Measurements from ENCODE around the gene BMP7.
A peak's percentile ranks its signal among the peaks of the same experiment; 100 is the strongest.

BMP7 gene

GRCh38 chr20:57261457-57262251 lies 4.8 kb downstream of the BMP7 start:
- Histone ChIP-seq H3K36me3 (replicated peaks in 1 of 2; ENCODE audit: control insufficient read depth in 2 of 2, insufficient read depth in 2 of 2, low read length in 2 of 2) (peaks cover 0 to 6% of the 10 kb centered on the region in 2 donors), H4K91ac (ENCODE audit: low read depth, low read length, poor library complexity) (no peak overlapping the region), H3K14ac (ENCODE audit: low read length) (no peak overlapping the region), H3K4me2 (ENCODE audit: insufficient read depth, low read length, poor library complexity, severe bottlenecking) (no peak overlapping the region), H3K23ac (ENCODE audit: low read depth, low read length, poor library complexity) (no peak overlapping the region), H3K9me3 (replicated peaks in 1 of 2; ENCODE audit: control insufficient read depth in 2 of 2, insufficient read depth in 1 of 2, low read depth in 1 of 2, low read length in 2 of 2) (peaks cover 0 to 2% of the 10 kb centered on the region in 2 donors), H3K18ac (ENCODE audit: low read length) (no peak overlapping the region), H3K27me3 (ENCODE audit: control insufficient read depth in 3 of 3, insufficient read depth in 3 of 3, low read depth in 1 of 3, low read length in 3 of 3) (peaks cover 0 to 10% (median 0%) of the 10 kb centered on the region in 3 experiments), H3K9ac (ENCODE audit: low read depth, low read length, poor library complexity) (no peak overlapping the region), H2AK5ac (ENCODE audit: low read depth, low read length) (no peak overlapping the region), H4K8ac (ENCODE audit: low read depth, low read length) (no peak overlapping the region), H2BK12ac (ENCODE audit: low read length) (no peak overlapping the region), H3K4me3 (ENCODE audit: low read length in 2 of 2) (no peak overlapping the region), H2BK5ac (ENCODE audit: low read length) (no peak overlapping the region), H3K4ac (ENCODE audit: low read length) (no peak overlapping the region), H2BK120ac (ENCODE audit: low read depth, low read length) (no peak overlapping the region), H2BK15ac (ENCODE audit: low read length) (no peak overlapping the region), H2AFZ (ENCODE audit: low read length) (no peak overlapping the region), H3K79me1 (ENCODE audit: low read depth, low read length) (no peaks in the 10 kb centered on the region), H3K27ac (replicated peaks; ENCODE audit: low read length) (no peak overlapping the region), H3K4me1 (ENCODE audit: control insufficient read depth in 2 of 2, insufficient read depth in 1 of 2, low read depth in 1 of 2, low read length in 2 of 2) (peaks cover 47 to 69% of the 10 kb centered on the region in 2 donors)
- DNase-seq (ENCODE audit: low spot score), result no peak
- 100% methylated on average over 1 of the region's 13 CpGs; no CpG with 5 or more reads in 1 of the 2 donors for WGBS, 2 donors (ENCODE audit: extremely low coverage in 2 of 2, insufficient read length in 2 of 2, insufficient replicate concordance in 1 of 2)

GRCh38 chr20:57260934-57261333 lies 5.5 kb downstream of the BMP7 start:
- peaks cover 0 to 6% of the 10 kb centered on the region in 2 donors for H3K36me3 ChIP-seq (replicated peaks in 1 of 2; ENCODE audit: control insufficient read depth in 2 of 2, insufficient read depth in 2 of 2, low read length in 2 of 2)
- H3K4me1 ChIP-seq (ENCODE audit: control insufficient read depth in 2 of 2, insufficient read depth in 1 of 2, low read depth in 1 of 2, low read length in 2 of 2), result peaks cover 49 to 73% of the 10 kb centered on the region in 2 donors
- WGBS, 2 donors (ENCODE audit: extremely low coverage in 2 of 2, insufficient read length in 2 of 2, insufficient replicate concordance in 1 of 2), result no CpG with 5 or more reads among the region's 14 CpGs
- H2BK120ac ChIP-seq (ENCODE audit: low read depth, low read length), result no peak overlapping the region
- no peak overlapping the region for H2BK5ac ChIP-seq (ENCODE audit: low read length)
- no peaks in the 10 kb centered on the region for H3K79me1 ChIP-seq (ENCODE audit: low read depth, low read length)
- H4K91ac ChIP-seq (ENCODE audit: low read depth, low read length, poor library complexity), result no peak overlapping the region
- H3K9ac ChIP-seq (ENCODE audit: low read depth, low read length, poor library complexity), result no peak overlapping the region
- no peak overlapping the region for H2BK12ac ChIP-seq (ENCODE audit: low read length)
- H3K27ac ChIP-seq (replicated peaks; ENCODE audit: low read length), result no peak overlapping the region
- no peak overlapping the region for H3K4me3 ChIP-seq (ENCODE audit: low read length in 2 of 2)
- no peak overlapping the region for H3K23ac ChIP-seq (ENCODE audit: low read depth, low read length, poor library complexity)
- no peak overlapping the region for H2BK15ac ChIP-seq (ENCODE audit: low read length)
- H3K4ac ChIP-seq (ENCODE audit: low read length), result no peak overlapping the region
- peaks cover 0 to 10% (median 0%) of the 10 kb centered on the region in 3 experiments for H3K27me3 ChIP-seq (ENCODE audit: control insufficient read depth in 3 of 3, insufficient read depth in 3 of 3, low read depth in 1 of 3, low read length in 3 of 3)
- no peak overlapping the region for H3K14ac ChIP-seq (ENCODE audit: low read length)
- no peak overlapping the region for H4K8ac ChIP-seq (ENCODE audit: low read depth, low read length)
- no peak overlapping the region for H2AK5ac ChIP-seq (ENCODE audit: low read depth, low read length)
- H2AFZ ChIP-seq (ENCODE audit: low read length), result no peak overlapping the region
- DNase-seq (ENCODE audit: low spot score), result no peak
- no peak overlapping the region for H3K18ac ChIP-seq (ENCODE audit: low read length)
- H3K4me2 ChIP-seq (ENCODE audit: insufficient read depth, low read length, poor library complexity, severe bottlenecking), result peak overlapping the region; percentile 41
- peaks cover 0 to 2% of the 10 kb centered on the region in 2 donors for H3K9me3 ChIP-seq (replicated peaks in 1 of 2; ENCODE audit: control insufficient read depth in 2 of 2, insufficient read depth in 1 of 2, low read depth in 1 of 2, low read length in 2 of 2)

GRCh38 chr20:57259938-57260921 lies 6.2 kb downstream of the BMP7 start:
- Histone ChIP-seq H2AK5ac (ENCODE audit: low read depth, low read length) (no peak overlapping the region), H3K79me1 (ENCODE audit: low read depth, low read length) (no peaks in the 10 kb centered on the region), H3K27me3 (ENCODE audit: control insufficient read depth in 3 of 3, insufficient read depth in 3 of 3, low read depth in 1 of 3, low read length in 3 of 3) (peaks cover 0 to 3% (median 0%) of the 10 kb centered on the region in 3 experiments), H3K27ac (replicated peaks; ENCODE audit: low read length) (no peak overlapping the region), H2BK5ac (ENCODE audit: low read length) (no peak overlapping the region), H3K9ac (ENCODE audit: low read depth, low read length, poor library complexity) (no peak overlapping the region), H2BK15ac (ENCODE audit: low read length) (no peak overlapping the region), H2AFZ (ENCODE audit: low read length) (no peak overlapping the region), H3K14ac (ENCODE audit: low read length) (no peak overlapping the region), H3K23ac (ENCODE audit: low read depth, low read length, poor library complexity) (no peak overlapping the region), H3K4me3 (ENCODE audit: low read length in 2 of 2) (no peak overlapping the region), H3K4me2 (ENCODE audit: insufficient read depth, low read length, poor library complexity, severe bottlenecking) (peak overlapping the region; percentile 41), H2BK12ac (ENCODE audit: low read length) (no peak overlapping the region), H3K9me3 (replicated peaks in 1 of 2; ENCODE audit: control insufficient read depth in 2 of 2, insufficient read depth in 1 of 2, low read depth in 1 of 2, low read length in 2 of 2) (no peaks in the 10 kb centered on the region), H2BK120ac (ENCODE audit: low read depth, low read length) (no peak overlapping the region), H3K4me1 (ENCODE audit: control insufficient read depth in 2 of 2, insufficient read depth in 1 of 2, low read depth in 1 of 2, low read length in 2 of 2) (peaks cover 49 to 75% of the 10 kb centered on the region in 2 donors), H4K8ac (ENCODE audit: low read depth, low read length) (no peak overlapping the region), H3K18ac (ENCODE audit: low read length) (no peak overlapping the region), H3K36me3 (replicated peaks in 1 of 2; ENCODE audit: control insufficient read depth in 2 of 2, insufficient read depth in 2 of 2, low read length in 2 of 2) (peaks cover 0 to 7% of the 10 kb centered on the region in 2 donors), H3K4ac (ENCODE audit: low read length) (no peak overlapping the region), H4K91ac (ENCODE audit: low read depth, low read length, poor library complexity) (no peak overlapping the region)
- no CpG with 5 or more reads among the region's 23 CpGs for WGBS, 2 donors (ENCODE audit: extremely low coverage in 2 of 2, insufficient read length in 2 of 2, insufficient replicate concordance in 1 of 2)
- DNase-seq (ENCODE audit: low spot score), result no peak

Data from neuronal stem cell (in vitro differentiated cells).